Mucosa of descending colon (tissue), 3 donors: Measurements from ENCODE around the gene ATF2. TPM values are rescaled to one million over a fixed set of nuclear protein-coding genes. Genes with fewer than 3 reads are reported as not detected.
A peak's percentile ranks its signal among the peaks of the same experiment; 100 is the strongest.

Experiments used
- ATAC-seq: fragments of 200-7000 bp; cut with Tn5 transposase; one replicate; pipeline ENCODE4 v1.9.1; 2020; ENCODE audit warnings: mild to moderate bottlenecking, moderate library complexity
- DNase-seq, 3 donors: peaks; one replicate each; pipeline ENCODE4 v3.0.0-alpha.2; 2020
- H3K36me3 ChIP-seq: fragments of 200-600 bp; one replicate; pipeline ENCODE4 v1.8.0; 2021; ENCODE audit warnings: low read depth, mild to moderate bottlenecking
- H3K4me1 ChIP-seq: fragments of 200-600 bp; one replicate; pipeline ENCODE4 v1.8.0; 2021; ENCODE audit warnings: low read depth, mild to moderate bottlenecking
- H3K4me3 ChIP-seq: fragments of 200-600 bp; one replicate; pipeline ENCODE4 v1.8.0; 2021; ENCODE audit warnings: mild to moderate bottlenecking
- H3K9me3 ChIP-seq: fragments of 200-600 bp; one replicate; pipeline ENCODE4 v1.8.0; 2021; ENCODE audit warnings: mild to moderate bottlenecking
- intact Hi-C, 2 donors: fragments of 100-400 bp; cut with DNase I in 1 of 2; cut with micrococcal nuclease in 1 of 2; formaldehyde crosslinking; loops; one replicate each; pipeline versions ENCODE4 v1.11.0 to v1.11.1; 2022; cut with DNase I, micrococcal nuclease
- total RNA-seq, 3 donors: library from RNA; stranded (reverse); fragmentation: NEBNext Ultra II Directional in 2 of 3; extraction: Animal tissue kit (Norgen Biotek cat#: 25700) in 2 of 3; gene quantifications; one replicate each; pipeline versions ENCODE4 v1.2.1 to v1.2.4, GENCODE V29; 2021 to 2023
- TF ChIP-seq, protein P1 (sequence below): fragments of 200-600 bp; IDR thresholded peaks from one replicate; pipeline ENCODE4 v1.8.0; 2022; ENCODE audit warnings: antibody characterized with exemption, mild to moderate bottlenecking
- donor health status: DM: no; HTN: no; CAD: no; lungs with moderate emphysema.
- donor health status: DM: no; HTN: no; CAD: no.
- donor health status: DM: no; HTN: yes; CAD: no.

Gene ATF2
- total RNA-seq, 3 donors from 2014 or later = 43.3 to 50.3 (median 44.7) TPM

DNA sequence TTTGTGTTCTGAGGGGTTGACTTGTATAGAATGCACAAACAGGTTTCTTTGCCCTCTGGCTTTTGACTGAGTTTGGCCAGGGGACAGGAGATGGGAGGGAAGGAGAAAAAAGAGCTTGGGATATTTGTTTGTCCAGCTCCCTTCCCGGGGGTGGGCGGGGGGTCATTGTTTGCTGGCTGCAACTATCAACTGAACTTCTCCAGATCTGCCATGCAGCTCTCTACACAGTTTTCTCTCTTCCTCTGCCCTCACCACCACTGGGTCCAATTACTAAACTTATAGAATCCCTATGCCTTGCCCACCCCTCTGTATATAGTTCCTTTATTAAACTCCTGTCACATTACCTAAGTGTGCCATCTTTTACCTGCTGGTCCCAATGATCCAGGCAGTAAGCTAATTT, 130.1 kb downstream of the ATF2 start:
- no peak overlapping the region for H3K4me3 ChIP-seq
- intact Hi-C loops = no loop called here
- ATAC-seq = no peak

DNA sequence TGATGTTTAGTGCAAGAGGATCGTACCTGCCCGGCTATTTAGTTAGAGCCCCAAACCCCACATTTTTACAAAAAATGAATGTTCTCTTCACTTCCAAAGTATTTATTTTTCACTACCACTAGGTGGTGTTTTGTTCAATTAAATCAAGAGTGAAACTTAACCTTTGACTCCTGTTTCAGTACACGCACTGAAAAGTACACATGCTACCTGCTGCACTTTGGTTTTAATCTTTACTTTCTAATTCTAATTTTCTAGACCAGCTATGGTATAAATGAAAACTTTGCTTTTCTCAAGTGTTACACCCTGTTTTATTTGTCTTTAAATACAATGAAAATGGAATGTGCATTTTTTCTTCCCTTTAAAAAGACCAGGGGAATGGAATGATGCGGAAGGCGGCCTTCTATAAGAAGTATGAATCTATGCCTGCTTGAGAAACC, 131.4 kb downstream of the ATF2 start:
- ATAC-seq (peak; percentile 67), DNase-seq (no peak)
- no peaks in the 10 kb centered on the region for H3K36me3 ChIP-seq
- TF ChIP-seq, protein P1, sequence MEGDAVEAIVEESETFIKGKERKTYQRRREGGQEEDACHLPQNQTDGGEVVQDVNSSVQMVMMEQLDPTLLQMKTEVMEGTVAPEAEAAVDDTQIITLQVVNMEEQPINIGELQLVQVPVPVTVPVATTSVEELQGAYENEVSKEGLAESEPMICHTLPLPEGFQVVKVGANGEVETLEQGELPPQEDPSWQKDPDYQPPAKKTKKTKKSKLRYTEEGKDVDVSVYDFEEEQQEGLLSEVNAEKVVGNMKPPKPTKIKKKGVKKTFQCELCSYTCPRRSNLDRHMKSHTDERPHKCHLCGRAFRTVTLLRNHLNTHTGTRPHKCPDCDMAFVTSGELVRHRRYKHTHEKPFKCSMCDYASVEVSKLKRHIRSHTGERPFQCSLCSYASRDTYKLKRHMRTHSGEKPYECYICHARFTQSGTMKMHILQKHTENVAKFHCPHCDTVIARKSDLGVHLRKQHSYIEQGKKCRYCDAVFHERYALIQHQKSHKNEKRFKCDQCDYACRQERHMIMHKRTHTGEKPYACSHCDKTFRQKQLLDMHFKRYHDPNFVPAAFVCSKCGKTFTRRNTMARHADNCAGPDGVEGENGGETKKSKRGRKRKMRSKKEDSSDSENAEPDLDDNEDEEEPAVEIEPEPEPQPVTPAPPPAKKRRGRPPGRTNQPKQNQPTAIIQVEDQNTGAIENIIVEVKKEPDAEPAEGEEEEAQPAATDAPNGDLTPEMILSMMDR = no peak
- no peaks in the 10 kb centered on the region for H3K9me3 ChIP-seq
- H3K4me3 ChIP-seq = no peak overlapping the region
- H3K4me1 ChIP-seq = no peaks in the 10 kb centered on the region
- intact Hi-C loops = no loop called here

More for the DNA sequence above, 130.1 kb downstream of the ATF2 start:
- Histone ChIP-seq H3K36me3 (no peaks in the 10 kb centered on the region), H3K9me3 (no peaks in the 10 kb centered on the region), H3K4me1 (no peaks in the 10 kb centered on the region)
- TF ChIP-seq, protein P1 = no peak
- DNase-seq = no peak

GRCh38 chr2:175035806-175036205, 132.2 kb downstream of the ATF2 start:
- intact Hi-C loops = no loop called here
- no peaks in the 10 kb centered on the region for H3K9me3 ChIP-seq
- ATAC-seq (no peak), DNase-seq (no peak)
- no peak overlapping the region for H3K4me3 ChIP-seq
- TF ChIP-seq, protein P1 = no peak
- no peaks in the 10 kb centered on the region for H3K36me3 ChIP-seq
- H3K4me1 ChIP-seq = no peaks in the 10 kb centered on the region

GRCh38 chr2:175034716-175035115, 133.3 kb downstream of the ATF2 start:
- TF ChIP-seq, protein P1 = no peak
- no peaks in the 10 kb centered on the region for H3K4me1 ChIP-seq
- ATAC-seq = no peak
- DNase-seq = no peak
- intact Hi-C loops = no loop called here
- H3K36me3 ChIP-seq = no peaks in the 10 kb centered on the region
- H3K9me3 ChIP-seq = no peaks in the 10 kb centered on the region
- no peak overlapping the region for H3K4me3 ChIP-seq

DNA sequence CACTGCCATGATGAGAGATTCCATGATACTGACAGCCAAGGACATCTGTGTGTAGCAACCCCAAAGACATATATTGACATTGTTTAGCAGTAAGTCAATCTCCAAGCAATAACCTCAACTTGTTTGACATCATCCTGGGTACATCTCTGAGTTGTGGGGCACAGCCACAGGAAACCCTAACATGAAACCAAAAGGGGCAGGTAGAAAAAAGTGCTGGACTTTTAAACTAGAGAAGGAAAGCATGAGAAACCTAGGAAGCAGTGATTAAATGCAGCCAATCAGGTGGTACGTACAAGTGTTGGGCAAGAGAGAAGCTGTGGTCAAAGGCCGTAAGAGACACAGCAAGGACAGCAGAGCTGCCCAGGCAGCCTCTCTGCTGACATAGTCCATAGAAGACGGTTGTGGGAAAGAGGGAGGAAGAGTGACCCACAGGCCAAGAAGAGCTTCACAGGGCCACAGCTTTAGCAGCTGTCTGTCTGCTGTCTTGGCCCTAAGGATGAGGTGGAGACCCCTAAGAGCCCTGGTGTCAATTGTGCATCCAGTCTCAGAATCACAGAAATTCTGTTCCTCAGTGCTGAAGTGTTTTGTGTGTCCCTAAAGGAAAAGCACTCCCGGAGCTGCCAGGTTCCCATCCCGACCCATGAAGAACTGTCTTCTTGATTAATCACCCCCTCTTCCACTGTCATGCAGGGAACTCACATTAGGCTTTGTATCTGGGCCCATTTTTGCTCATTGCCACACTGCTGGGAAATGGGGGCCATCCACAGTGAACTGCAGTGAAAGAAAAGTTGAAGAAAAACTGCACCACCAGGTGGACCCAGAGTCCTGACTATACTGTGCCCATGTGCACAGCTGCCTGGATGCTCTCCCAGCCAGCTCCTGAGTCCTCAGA, 137.4 kb downstream of the ATF2 start:
- Histone ChIP-seq H3K36me3 (no peaks in the 10 kb centered on the region), H3K9me3 (no peaks in the 10 kb centered on the region), H3K4me3 (no peak overlapping the region), H3K4me1 (no peaks in the 10 kb centered on the region)
- intact Hi-C loops = no loop called here
- peak in 1 of 3 donors; percentile 45 for DNase-seq
- TF ChIP-seq, protein P1 = no peak
- peak; percentile 63 for ATAC-seq
